SK-N-SH (cell line): ENCODE data around the gene SLC66A2.
"Not testable (repeated sequence)": the region's sequence is repeated elsewhere in the genome, so short reads cannot be mapped to it uniquely, and the experiment has no call there.

ENCODE experiments used
- EZH2phosphoT487 ChIP-seq: fragments of 200-600 bp; sonication (generic); IDR thresholded peaks from 2 replicates; pipeline ENCODE4 v1.6.1; 2017; ENCODE audit warnings: low read depth, mixed run types, mild to moderate bottlenecking, antibody characterized with exemption, moderate library complexity, borderline replicate concordance
- FOXM1 ChIP-seq: IDR thresholded peaks from 2 replicates; pipeline ENCODE4 v1.4.0; 2012; ENCODE audit warnings: low read depth, mild to moderate bottlenecking
- JUND ChIP-seq: IDR thresholded peaks from 2 replicates; pipeline ENCODE4 v1.4.0; 2012
- MAX ChIP-seq: IDR thresholded peaks from 2 replicates; pipeline ENCODE4 v1.4.0; 2012; ENCODE audit warnings: low read depth
- NRF1 ChIP-seq: IDR thresholded peaks from 2 replicates; pipeline ENCODE4 v1.6.1; 2012; ENCODE audit warnings: low read depth, mild to moderate bottlenecking, low read length
- RAD21 ChIP-seq: IDR thresholded peaks from 2 replicates; pipeline ENCODE4 v1.6.1; 2012; ENCODE audit warnings: mild to moderate bottlenecking, low read length
- RFX5 ChIP-seq: IDR thresholded peaks from 2 replicates; pipeline ENCODE4 v1.6.1; 2012; ENCODE audit warnings: mild to moderate bottlenecking, improper control_type of control experiment, low read length
- TAF1 ChIP-seq: IDR thresholded peaks from 2 replicates; pipeline ENCODE4 v1.6.1; 2012; ENCODE audit warnings: low read depth, mild to moderate bottlenecking, low read length, moderate library complexity, borderline replicate concordance
- ZBTB33 ChIP-seq: IDR thresholded peaks from 2 replicates; pipeline ENCODE4 v1.4.0; 2012; ENCODE audit warnings: low read depth, borderline replicate concordance
- TF ChIP-seq, protein P1 (sequence below): fragments of 200-600 bp; sonication (generic); IDR thresholded peaks from 2 replicates; pipeline ENCODE4 v1.6.1; 2017; ENCODE audit warnings: antibody characterized with exemption, mild to moderate bottlenecking, moderate library complexity

GRCh38 chr18:79999701-80000100 is 48.2 kb upstream of the SLC66A2 start:
- not testable (repeated sequence) for TF ChIP-seq TAF1, RFX5, EZH2phosphoT487, MAX, NRF1, FOXM1, RAD21, JUND, ZBTB33
- TF ChIP-seq, protein P1, sequence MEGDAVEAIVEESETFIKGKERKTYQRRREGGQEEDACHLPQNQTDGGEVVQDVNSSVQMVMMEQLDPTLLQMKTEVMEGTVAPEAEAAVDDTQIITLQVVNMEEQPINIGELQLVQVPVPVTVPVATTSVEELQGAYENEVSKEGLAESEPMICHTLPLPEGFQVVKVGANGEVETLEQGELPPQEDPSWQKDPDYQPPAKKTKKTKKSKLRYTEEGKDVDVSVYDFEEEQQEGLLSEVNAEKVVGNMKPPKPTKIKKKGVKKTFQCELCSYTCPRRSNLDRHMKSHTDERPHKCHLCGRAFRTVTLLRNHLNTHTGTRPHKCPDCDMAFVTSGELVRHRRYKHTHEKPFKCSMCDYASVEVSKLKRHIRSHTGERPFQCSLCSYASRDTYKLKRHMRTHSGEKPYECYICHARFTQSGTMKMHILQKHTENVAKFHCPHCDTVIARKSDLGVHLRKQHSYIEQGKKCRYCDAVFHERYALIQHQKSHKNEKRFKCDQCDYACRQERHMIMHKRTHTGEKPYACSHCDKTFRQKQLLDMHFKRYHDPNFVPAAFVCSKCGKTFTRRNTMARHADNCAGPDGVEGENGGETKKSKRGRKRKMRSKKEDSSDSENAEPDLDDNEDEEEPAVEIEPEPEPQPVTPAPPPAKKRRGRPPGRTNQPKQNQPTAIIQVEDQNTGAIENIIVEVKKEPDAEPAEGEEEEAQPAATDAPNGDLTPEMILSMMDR: not testable (repeated sequence)
